Fibroblast of lung (primary cell): Measurements from ENCODE around the gene AK4. TPM values are rescaled to one million over a fixed set of nuclear protein-coding genes. Genes with fewer than 3 reads are reported as not detected.

Experiments used
- DNase-seq, 2 donors: peaks; one replicate each; pipeline versions ENCODE4 v3.0.0 to v3.0.0-alpha.2; 2010; ENCODE audit warnings: low read depth in 2 of 2
- H2AFZ ChIP-seq: 2 replicates; pipeline ENCODE4 v1.5.1; 2012; ENCODE audit warnings: low read length, control low read depth, inconsistent platforms
- H3K27ac ChIP-seq: 2 replicates; pipeline ENCODE4 v1.5.1; 2011; ENCODE audit warnings: low read length, control low read depth; ENCODE audit not compliant: insufficient read depth
- H3K27me3 ChIP-seq: 2 replicates; pipeline ENCODE4 v1.5.1; 2011; ENCODE audit warnings: mild to moderate bottlenecking, low read length; ENCODE audit not compliant: control insufficient read depth, insufficient read depth
- H3K36me3 ChIP-seq: 2 replicates; pipeline ENCODE4 v1.5.1; 2011; ENCODE audit warnings: low read length; ENCODE audit not compliant: control insufficient read depth, insufficient read depth
- H3K4me1 ChIP-seq: 2 replicates; pipeline ENCODE4 v1.5.1; 2011; ENCODE audit warnings: low read length; ENCODE audit not compliant: control insufficient read depth, insufficient read depth; ENCODE audit errors: extremely low read depth
- H3K4me2 ChIP-seq: 2 replicates; pipeline ENCODE4 v1.5.1; 2011; ENCODE audit warnings: low read length, control low read depth; ENCODE audit not compliant: insufficient read depth; ENCODE audit errors: extremely low read depth
- H3K4me3 ChIP-seq, 4 experiments: fragments of 200-600 bp in 1 of 4; sonication (generic) in 1 of 4; replicated peaks in 1 of 4; 2 replicates each; pipeline ENCODE4 v1.5.1; 2011 to 2016; ENCODE audit warnings: low read length in 4 of 4, low read depth in 3 of 4, mild to moderate bottlenecking in 3 of 4, control low read depth in 2 of 4, inconsistent platforms in 1 of 4, mixed read lengths in 1 of 4; ENCODE audit not compliant: insufficient read depth in 1 of 4; ENCODE audit errors: control extremely low read depth in 1 of 4
- H3K79me2 ChIP-seq: 2 replicates; pipeline ENCODE4 v1.5.1; 2012; ENCODE audit warnings: mild to moderate bottlenecking, low read length, inconsistent platforms; ENCODE audit not compliant: control insufficient read depth, insufficient read depth
- H3K9ac ChIP-seq: 2 replicates; pipeline ENCODE4 v1.5.1; 2011; ENCODE audit warnings: mild to moderate bottlenecking, low read length, control low read depth; ENCODE audit not compliant: insufficient read depth
- H3K9me3 ChIP-seq: 2 replicates; pipeline ENCODE4 v1.5.1; 2012; ENCODE audit warnings: low read depth, low read length; ENCODE audit not compliant: control insufficient read depth, insufficient read depth
- H4K20me1 ChIP-seq: 2 replicates; pipeline ENCODE4 v1.5.1; 2011; ENCODE audit warnings: low read length; ENCODE audit not compliant: control insufficient read depth, insufficient read depth; ENCODE audit errors: extremely low read depth
- CTCF ChIP-seq, 2 donors: IDR thresholded peaks in 1 of 2; conservative IDR thresholded peaks in 1 of 2; 1 replicate in 1 of 2; 2 replicates in 1 of 2; pipeline ENCODE4 v1.5.1; 2011 to 2012; ENCODE audit warnings: low read length in 2 of 2, control low read depth in 1 of 2, inconsistent platforms in 1 of 2, low read depth in 1 of 2, mild to moderate bottlenecking in 1 of 2
- EZH2 ChIP-seq: IDR thresholded peaks from 2 replicates; pipeline ENCODE4 v1.5.1; 2012; ENCODE audit warnings: low read length, control low read depth, mild to moderate bottlenecking; ENCODE audit errors: missing control alignments
- polyA plus RNA-seq, 2 donors: library from polyadenylated mRNA; depleted of rRNA in 1 of 2; stranded (reverse) in 1 of 2; unstranded in 1 of 2; fragments of >200 nt; gene quantifications; 2 replicates each; pipeline ENCODE4 v1.2.1, GENCODE V29; 2011 to 2012; ENCODE audit warnings: missing spikeins in 1 of 2
- total RNA-seq: library from RNA; depleted of rRNA; stranded (reverse); fragments of >200 nt; gene quantifications from 2 replicates; pipeline ENCODE4 v1.2.1, GENCODE V29; 2014

Gene AK4
- total and polyA plus RNA-seq, 2 donors (not counting 1 experiment from before 2014, with no cell fraction given), result 6.3 to 49.3 TPM

DNA sequence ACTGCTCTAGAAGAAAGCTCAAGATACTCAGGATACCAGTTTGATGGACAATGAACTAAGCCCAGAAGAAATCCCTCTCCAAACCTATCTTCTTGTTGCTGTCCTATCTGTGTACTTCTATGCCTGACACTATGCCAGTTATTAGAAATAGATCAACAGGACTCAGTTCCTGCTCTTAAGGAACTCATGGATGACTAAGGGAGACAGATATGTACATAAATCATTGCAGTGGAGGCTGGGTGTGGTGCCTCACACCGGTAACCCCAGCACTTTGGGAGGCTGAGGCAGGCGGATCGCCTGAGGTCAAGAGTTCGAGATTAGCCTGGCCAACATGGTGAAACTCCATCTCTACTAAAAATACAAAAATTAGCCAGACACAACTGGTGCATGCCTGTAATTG is 42.4 kb upstream of the AK4 start:
- no peak for DNase-seq

DNA sequence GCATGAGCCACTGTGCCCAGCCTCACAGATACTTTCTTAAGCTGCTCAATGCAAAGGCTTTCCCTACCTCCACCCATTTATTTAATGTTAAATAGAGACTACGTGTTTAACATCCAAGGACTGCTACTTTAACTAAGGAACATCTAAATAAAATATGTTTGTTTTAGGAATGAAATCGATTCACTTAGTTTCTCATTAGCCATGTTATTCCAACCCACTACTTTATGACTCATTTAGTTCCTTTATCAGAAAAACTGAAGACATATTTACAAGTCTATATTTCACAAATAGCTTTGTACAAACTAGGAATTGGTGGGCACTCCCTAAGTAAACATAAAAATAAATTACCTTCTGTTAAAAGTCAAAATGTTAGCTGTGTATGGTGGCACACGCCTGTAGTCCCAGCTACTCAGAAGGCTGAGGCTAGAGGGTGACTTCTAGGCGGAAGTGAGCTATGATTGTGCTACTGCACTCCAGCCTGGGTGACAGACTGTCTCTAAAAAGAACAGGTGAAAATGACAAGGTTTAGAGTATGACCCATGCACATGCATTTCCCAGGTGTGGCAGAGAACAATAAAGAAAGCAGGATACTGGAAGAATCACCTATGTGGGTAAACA is 39.9 kb upstream of the AK4 start:
- Histone ChIP-seq H3K27ac (no peak overlapping the region), H3K27me3 (no peaks in the 10 kb centered on the region), H3K9me3 (no peaks in the 10 kb centered on the region), H3K4me2 (no peak overlapping the region), H4K20me1 (no peaks in the 10 kb centered on the region), H3K9ac (no peak overlapping the region), H3K36me3 (no peaks in the 10 kb centered on the region), H2AFZ (no peak overlapping the region), H3K4me1 (no peaks in the 10 kb centered on the region), H3K79me2 (no peaks in the 10 kb centered on the region), H3K4me3 (no peak overlapping the region)
- no peak for TF ChIP-seq EZH2
- no peak for TF ChIP-seq CTCF (conservative IDR thresholded peaks at IDR 0.05 in 1 of 2, IDR thresholded peaks at IDR 0.05 in 1 of 2; ENCODE audit: low read depth in 1 of 2, low read length in 2 of 2)
- DNase-seq, result no peak

More for the DNA sequence above, 42.4 kb upstream of the AK4 start:
- no peak overlapping the region for H3K9ac ChIP-seq
- no peak overlapping the region for H3K4me3 ChIP-seq
- H3K27ac ChIP-seq, result no peak overlapping the region
- no peak overlapping the region for H2AFZ ChIP-seq
- no peaks in the 10 kb centered on the region for H3K79me2 ChIP-seq
- TF ChIP-seq CTCF (conservative IDR thresholded peaks at IDR 0.05 in 1 of 2, IDR thresholded peaks at IDR 0.05 in 1 of 2; ENCODE audit: low read depth in 1 of 2, low read length in 2 of 2) (no peak), EZH2 (no peak)
- H3K4me2 ChIP-seq, result no peak overlapping the region
- no peaks in the 10 kb centered on the region for H3K27me3 ChIP-seq
- H3K36me3 ChIP-seq, result no peaks in the 10 kb centered on the region
- H3K4me1 ChIP-seq, result no peaks in the 10 kb centered on the region
- no peaks in the 10 kb centered on the region for H4K20me1 ChIP-seq
- H3K9me3 ChIP-seq, result no peaks in the 10 kb centered on the region

GRCh38 chr1:65109487-65109886 is 38.5 kb upstream of the AK4 start:
- no peak overlapping the region for H3K27ac ChIP-seq
- no peak for DNase-seq

More at GRCh38 chr1:65109487-65109886, 38.5 kb upstream of the AK4 start:
- Histone ChIP-seq H2AFZ (no peak overlapping the region), H3K4me2 (no peak overlapping the region), H3K4me3 (no peak overlapping the region), H4K20me1 (no peaks in the 10 kb centered on the region), H3K9me3 (no peaks in the 10 kb centered on the region), H3K79me2 (no peaks in the 10 kb centered on the region), H3K4me1 (no peaks in the 10 kb centered on the region), H3K9ac (no peak overlapping the region), H3K27me3 (no peaks in the 10 kb centered on the region), H3K36me3 (no peaks in the 10 kb centered on the region)
- no peak for TF ChIP-seq CTCF (conservative IDR thresholded peaks at IDR 0.05 in 1 of 2, IDR thresholded peaks at IDR 0.05 in 1 of 2; ENCODE audit: low read depth in 1 of 2, low read length in 2 of 2)
- TF ChIP-seq EZH2, result no peak
